Body of pancreas (tissue), 4 donors: ENCODE results near the gene EPN2.

Source experiments
- CTCF ChIP-seq, 7 experiments: fragments of 450-650 bp in 4 of 7; fragments of 200-600 bp in 3 of 7; sonication (generic) in 3 of 7; IDR thresholded peaks; one replicate each; pipeline ENCODE4 v1.5.1; 2016 to 2019; ENCODE audit warnings: antibody characterized with exemption in 7 of 7
- POLR2A ChIP-seq, 3 donors: fragments of 450-650 bp; IDR thresholded peaks; one replicate each; pipeline ENCODE4 v1.6.1; 2016; ENCODE audit warnings: antibody characterized with exemption in 3 of 3, mild to moderate bottlenecking in 2 of 3

- TF ChIP-seq CTCF (IDR thresholded peaks at IDR 0.05) (no peak), POLR2A (IDR thresholded peaks at IDR 0.05) (no peak)
These were observed 53.0 kb downstream of the EPN2 start for GRCh38 chr17:19290066-19290705.
